Fibroblast of the aortic adventitia (primary cell): Measurements from ENCODE around the gene IL17D. TPM values are rescaled to one million over a fixed set of nuclear protein-coding genes. Genes with fewer than 3 reads are reported as not detected.
"Not testable (repeated sequence)": the region's sequence is repeated elsewhere in the genome, so short reads cannot be mapped to it uniquely, and the experiment has no call there.

Experiments used
- DNase-seq: peaks from one replicate; pipeline ENCODE4 v3.0.0-alpha.2; 2010; ENCODE audit warnings: low read depth
- H3K4me3 ChIP-seq: 2 replicates; pipeline ENCODE4 v1.5.1; 2011; ENCODE audit warnings: low read depth, mild to moderate bottlenecking, control low read depth, low read length, moderate library complexity
- total RNA-seq: library from RNA; depleted of rRNA; stranded (reverse); fragments of >200 nt; gene quantifications from 2 replicates; pipeline ENCODE4 v1.2.3, GENCODE V29; 2012; ENCODE audit warnings: low replicate concordance
- TF ChIP-seq, protein P1 (sequence below): IDR thresholded peaks from 2 replicates; pipeline ENCODE4 v1.5.1; 2011; ENCODE audit warnings: mild to moderate bottlenecking, low read length, control low read depth, inconsistent platforms; ENCODE audit not compliant: insufficient read depth

The IL17D gene
- total RNA-seq, 1 donor = 5.0 TPM

DNA sequence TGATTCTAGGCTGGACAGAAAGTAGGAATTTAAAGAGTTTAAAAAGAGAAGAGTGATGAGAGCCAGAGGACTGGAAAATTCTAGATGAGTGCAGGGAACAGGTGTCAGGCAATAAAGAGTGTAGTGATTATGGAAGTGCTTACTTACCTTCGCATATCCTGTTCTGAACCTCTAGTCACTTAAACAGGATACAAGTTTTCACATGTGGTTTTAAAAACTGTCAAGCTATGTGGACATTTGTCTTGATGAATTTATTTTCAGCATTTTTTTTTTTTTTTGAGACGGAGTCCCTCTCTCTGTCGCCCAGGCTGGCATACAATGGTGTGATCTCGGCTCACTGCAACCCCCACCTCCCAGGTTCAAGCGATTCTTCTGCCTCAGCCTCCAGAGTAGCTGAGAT, 34.3 kb upstream of the IL17D start:
- TF ChIP-seq, protein P1, sequence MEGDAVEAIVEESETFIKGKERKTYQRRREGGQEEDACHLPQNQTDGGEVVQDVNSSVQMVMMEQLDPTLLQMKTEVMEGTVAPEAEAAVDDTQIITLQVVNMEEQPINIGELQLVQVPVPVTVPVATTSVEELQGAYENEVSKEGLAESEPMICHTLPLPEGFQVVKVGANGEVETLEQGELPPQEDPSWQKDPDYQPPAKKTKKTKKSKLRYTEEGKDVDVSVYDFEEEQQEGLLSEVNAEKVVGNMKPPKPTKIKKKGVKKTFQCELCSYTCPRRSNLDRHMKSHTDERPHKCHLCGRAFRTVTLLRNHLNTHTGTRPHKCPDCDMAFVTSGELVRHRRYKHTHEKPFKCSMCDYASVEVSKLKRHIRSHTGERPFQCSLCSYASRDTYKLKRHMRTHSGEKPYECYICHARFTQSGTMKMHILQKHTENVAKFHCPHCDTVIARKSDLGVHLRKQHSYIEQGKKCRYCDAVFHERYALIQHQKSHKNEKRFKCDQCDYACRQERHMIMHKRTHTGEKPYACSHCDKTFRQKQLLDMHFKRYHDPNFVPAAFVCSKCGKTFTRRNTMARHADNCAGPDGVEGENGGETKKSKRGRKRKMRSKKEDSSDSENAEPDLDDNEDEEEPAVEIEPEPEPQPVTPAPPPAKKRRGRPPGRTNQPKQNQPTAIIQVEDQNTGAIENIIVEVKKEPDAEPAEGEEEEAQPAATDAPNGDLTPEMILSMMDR = no peak
- no peak overlapping the region for H3K4me3 ChIP-seq
- DNase-seq = no peak

DNA sequence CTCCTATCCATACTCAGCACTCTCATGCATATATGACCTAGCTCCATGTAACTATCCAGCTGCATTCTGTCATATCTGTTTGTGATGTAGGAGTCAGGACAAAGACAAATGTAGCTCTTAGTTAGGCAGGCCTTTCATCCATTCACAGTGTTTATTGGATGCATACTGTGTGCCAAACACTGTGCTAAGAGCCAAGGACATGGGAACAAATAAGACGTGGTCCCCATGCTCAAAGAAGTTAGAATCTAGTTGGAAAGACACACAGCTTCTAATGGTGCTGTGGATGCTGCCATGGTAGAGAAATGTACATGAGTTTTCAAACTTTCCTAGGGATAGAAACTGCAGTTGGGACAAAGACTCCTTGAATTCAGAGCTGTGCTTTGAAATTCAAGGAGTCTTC, 31.7 kb upstream of the IL17D start:
- TF ChIP-seq, protein P1 = no peak
- H3K4me3 ChIP-seq = no peak overlapping the region
- DNase-seq = no peak

DNA sequence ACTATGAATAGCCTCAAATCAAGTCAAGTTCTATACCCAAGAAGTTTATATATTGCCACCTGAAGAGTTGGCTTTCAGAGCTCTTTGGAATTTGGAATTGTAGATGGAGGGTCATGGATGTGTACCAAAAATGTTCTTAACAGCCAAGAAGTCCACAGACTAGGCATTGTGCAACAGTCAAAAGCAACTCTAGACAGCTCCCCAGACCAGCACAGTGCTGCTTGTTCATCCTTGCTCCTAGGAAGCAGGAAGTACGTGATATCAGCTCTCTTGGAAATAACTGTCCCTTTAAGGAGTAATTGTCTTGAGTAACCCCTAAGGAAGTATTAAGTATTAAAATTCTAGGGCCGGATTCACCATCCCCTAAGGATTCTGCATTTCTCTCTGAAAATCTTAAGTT, 30.7 kb upstream of the IL17D start:
- peak; percentile 71 for DNase-seq
- TF ChIP-seq, protein P1 = no peak
- no peak overlapping the region for H3K4me3 ChIP-seq

DNA sequence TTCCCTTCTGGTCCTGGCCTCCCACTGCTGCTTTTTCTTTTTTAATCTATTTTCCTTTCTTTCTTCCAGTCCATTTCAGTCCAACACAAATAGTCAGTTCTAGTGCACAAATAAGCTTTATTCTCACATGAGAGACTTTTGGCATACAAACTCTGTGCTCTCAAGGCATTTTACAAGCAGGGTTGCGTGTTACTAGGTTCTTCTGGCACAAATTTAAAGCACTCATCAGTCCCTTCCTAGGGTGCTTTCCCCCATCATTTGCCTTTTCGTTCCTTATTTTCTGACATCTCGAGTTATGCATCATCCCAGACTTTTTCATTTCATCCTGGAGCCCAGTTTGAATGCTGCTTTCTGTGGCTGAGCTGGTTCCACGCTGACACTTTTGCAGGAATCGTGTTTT, 29.8 kb upstream of the IL17D start:
- TF ChIP-seq, protein P1 = no peak
- H3K4me3 ChIP-seq = no peak overlapping the region
- DNase-seq = peak; percentile 15

DNA sequence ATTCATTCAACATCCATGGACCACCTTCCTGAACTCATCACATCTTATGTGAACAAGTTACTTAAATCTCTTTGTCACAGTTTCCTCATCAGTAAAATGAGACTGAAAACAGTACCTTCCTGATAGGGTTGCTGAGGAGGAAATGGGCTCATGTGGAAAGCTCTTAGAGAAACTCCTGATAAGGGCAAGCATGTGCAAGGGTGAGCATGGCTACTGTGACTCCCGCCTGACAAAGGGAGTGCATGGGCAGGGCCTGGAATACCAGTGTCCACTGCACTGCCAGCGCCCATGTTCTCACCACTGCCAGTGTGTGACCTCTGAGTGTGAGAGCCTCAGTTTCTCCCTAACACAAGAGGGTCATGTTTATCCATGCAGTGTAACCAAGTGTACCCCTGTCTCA, 27.3 kb upstream of the IL17D start:
- TF ChIP-seq, protein P1 = no peak
- DNase-seq = no peak
- H3K4me3 ChIP-seq = no peak overlapping the region

DNA sequence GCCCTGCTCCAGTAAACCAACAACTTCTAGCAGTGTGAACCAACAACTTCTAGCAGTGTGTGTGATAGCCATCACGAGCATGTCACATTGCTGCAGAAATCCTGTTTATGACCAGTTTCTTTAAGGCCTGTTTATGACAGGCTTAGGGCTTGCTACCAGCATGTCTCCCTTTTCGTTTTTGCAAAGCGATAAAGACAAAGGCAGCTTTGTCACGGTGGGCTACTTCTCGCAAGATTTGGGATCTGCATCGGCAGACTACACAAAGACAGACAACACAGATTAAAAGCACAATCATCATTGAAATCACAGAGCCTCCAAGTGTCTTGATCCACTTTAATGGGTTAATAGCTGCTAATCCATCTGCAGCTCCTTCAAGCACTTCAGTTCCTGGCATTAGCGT, 24.9 kb upstream of the IL17D start:
- not testable (repeated sequence) for H3K4me3 ChIP-seq, DNase-seq

DNA sequence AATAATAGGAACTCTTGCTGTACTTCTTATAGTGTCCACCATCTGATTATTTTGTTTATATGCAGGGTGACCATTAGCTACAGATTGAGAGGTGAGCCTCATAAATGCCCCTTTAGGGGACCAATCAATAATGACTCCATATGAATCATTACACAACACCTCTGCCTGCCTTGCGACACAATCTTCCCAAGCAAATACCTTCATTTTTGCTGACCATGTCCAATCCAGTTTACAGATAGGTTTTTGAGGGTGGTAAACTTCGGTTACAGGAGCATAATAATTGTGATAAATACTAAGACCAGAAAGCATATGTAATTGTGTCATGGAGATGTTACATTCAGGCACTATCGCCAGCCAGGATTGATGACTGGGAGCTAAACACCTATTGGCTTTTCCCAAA, 23.6 kb upstream of the IL17D start:
- no peak for DNase-seq
- TF ChIP-seq, protein P1 = no peak
- H3K4me3 ChIP-seq = no peak overlapping the region
